ENCODE measurements around the gene SLC2A13. TPM values are rescaled to one million over a fixed set of nuclear protein-coding genes. Genes with fewer than 3 reads are reported as not detected.
"Not testable (repeated sequence)": the region's sequence is repeated elsewhere in the genome, so short reads cannot be mapped to it uniquely, and the experiment has no call there.

Gene SLC2A13
- total RNA-seq, 1 donor from 2014 or later, result 3.9 TPM

DNA sequence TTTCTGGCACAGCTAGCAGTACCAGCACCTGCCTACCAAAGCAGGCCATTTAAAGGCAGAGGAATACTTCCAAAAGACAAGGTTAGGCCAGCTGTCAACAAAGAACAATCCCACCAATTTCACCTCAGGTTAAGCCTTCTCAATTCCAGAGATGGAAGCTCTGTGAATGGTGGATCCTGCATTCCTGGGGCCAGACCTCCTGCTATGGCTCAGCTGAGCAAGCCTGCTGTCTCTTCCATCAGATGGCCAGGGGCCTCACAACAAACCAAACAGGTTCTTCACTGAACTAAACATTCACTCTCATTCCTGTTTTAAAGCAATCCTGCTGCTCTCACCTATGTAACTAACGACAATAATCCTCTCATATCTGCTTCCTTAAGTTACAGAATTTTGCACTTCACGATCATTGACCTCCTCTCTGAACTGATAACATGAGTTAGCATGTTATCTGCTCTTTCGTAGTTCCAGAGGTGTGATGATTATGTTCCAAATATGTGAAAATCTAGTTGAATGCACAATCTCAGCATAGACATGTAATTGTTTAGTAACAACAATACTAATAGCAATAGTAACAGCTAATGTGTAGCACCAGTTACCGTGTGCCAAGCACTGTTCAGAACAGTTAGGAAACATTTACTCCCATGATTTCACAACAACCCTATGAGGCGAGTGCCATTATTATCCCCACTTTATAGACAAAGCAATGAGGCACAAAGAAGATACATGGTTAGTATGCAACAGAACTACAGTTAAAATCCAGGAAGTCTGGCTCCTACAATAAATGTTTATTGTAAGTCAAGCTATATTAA is 73.2 kb downstream of the SLC2A13 start:
- TF ChIP-seq, protein P1, sequence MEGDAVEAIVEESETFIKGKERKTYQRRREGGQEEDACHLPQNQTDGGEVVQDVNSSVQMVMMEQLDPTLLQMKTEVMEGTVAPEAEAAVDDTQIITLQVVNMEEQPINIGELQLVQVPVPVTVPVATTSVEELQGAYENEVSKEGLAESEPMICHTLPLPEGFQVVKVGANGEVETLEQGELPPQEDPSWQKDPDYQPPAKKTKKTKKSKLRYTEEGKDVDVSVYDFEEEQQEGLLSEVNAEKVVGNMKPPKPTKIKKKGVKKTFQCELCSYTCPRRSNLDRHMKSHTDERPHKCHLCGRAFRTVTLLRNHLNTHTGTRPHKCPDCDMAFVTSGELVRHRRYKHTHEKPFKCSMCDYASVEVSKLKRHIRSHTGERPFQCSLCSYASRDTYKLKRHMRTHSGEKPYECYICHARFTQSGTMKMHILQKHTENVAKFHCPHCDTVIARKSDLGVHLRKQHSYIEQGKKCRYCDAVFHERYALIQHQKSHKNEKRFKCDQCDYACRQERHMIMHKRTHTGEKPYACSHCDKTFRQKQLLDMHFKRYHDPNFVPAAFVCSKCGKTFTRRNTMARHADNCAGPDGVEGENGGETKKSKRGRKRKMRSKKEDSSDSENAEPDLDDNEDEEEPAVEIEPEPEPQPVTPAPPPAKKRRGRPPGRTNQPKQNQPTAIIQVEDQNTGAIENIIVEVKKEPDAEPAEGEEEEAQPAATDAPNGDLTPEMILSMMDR (IDR thresholded peaks at IDR 0.05; ENCODE audit: insufficient read depth, low read length, severe bottlenecking), result no peak
- FAIRE-seq (no peak), DNase-seq (ENCODE audit: low read depth) (no peak)
- H3K27me3 ChIP-seq (ENCODE audit: control insufficient read depth, insufficient read depth, low read length), result no peaks in the 10 kb centered on the region
- no peak overlapping the region for H3K4me3 ChIP-seq (ENCODE audit: low read depth, low read length)
- H3K36me3 ChIP-seq (ENCODE audit: control insufficient read depth, insufficient read depth, low read length), result no peaks in the 10 kb centered on the region

DNA sequence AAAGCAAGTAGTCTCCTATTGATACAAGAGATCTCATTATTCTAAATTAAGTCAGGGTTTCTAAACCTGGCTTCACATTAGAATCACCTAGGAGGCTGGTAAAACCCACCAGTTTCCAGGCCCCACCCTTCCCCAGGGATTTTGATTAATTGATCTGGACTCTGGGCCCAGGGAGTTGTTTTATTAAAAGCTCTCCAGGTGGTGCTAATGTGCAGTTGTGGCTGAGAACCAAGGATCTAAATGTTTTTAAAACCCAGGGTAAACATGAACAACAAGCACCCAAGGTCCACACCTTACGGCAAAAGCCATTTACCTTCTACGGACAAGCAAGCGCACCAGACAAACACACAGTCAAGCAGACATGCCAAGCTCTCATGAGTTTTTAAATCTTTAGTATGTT is 73.9 kb downstream of the SLC2A13 start:
- H3K27me3 ChIP-seq (ENCODE audit: control insufficient read depth, insufficient read depth, low read length), result no peaks in the 10 kb centered on the region
- no peaks in the 10 kb centered on the region for H3K36me3 ChIP-seq (ENCODE audit: control insufficient read depth, insufficient read depth, low read length)
- no peak for FAIRE-seq
- no peak overlapping the region for H3K4me3 ChIP-seq (ENCODE audit: low read depth, low read length)
- DNase-seq (ENCODE audit: low read depth), result no peak
- TF ChIP-seq, protein P1 (IDR thresholded peaks at IDR 0.05; ENCODE audit: insufficient read depth, low read length, severe bottlenecking), result no peak

DNA sequence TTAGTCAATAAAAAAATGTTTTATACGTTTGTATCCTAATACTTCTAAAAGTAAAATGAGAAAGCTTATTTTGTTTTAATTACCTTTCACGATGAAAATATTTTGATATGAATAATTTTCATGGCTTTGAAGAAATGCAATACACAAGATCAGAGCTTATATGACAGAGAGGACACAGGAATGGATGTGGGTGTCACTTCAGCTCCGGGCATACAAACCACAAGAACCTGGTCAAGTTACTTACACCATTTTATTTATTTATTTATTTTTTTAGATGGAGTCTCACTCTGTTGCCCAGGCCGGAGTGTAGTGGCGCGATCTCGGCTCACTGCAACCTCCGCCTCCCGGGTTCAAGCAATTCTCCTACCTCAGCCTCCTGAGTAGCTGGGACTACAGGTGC is 74.9 kb downstream of the SLC2A13 start:
- H3K27me3 ChIP-seq (ENCODE audit: control insufficient read depth, insufficient read depth, low read length); H3K36me3 ChIP-seq (ENCODE audit: control insufficient read depth, insufficient read depth, low read length); H3K4me3 ChIP-seq (ENCODE audit: low read depth, low read length); DNase-seq (ENCODE audit: low read depth); FAIRE-seq: not testable (repeated sequence)

DNA sequence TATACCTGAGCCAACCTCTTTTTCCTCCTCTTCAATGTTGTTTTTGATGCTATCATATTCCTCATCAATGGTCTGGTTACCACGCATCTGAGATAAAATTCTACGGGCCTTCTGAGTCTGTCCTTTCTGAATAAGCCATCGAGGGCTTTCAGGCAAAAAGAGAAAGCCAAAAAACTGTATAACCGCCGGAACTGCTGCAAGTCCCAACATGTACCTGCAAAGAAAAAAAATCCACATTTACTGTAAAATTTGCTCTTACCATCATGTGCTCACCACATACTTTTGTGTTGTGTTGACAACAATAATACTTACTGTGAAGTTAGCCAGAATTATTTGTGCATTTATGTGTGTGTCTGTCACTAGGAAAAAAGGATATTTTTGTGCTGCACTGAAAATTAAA is 77.6 kb downstream of the SLC2A13 start:
- DNase-seq (ENCODE audit: low read depth) (peak; percentile 57), FAIRE-seq (no peak)
- Histone ChIP-seq H3K4me3 (ENCODE audit: low read depth, low read length) (no peak overlapping the region), H3K36me3 (ENCODE audit: control insufficient read depth, insufficient read depth, low read length) (no peaks in the 10 kb centered on the region), H3K27me3 (ENCODE audit: control insufficient read depth, insufficient read depth, low read length) (no peaks in the 10 kb centered on the region)
- TF ChIP-seq, protein P1 (IDR thresholded peaks at IDR 0.05; ENCODE audit: insufficient read depth, low read length, severe bottlenecking), result no peak

DNA sequence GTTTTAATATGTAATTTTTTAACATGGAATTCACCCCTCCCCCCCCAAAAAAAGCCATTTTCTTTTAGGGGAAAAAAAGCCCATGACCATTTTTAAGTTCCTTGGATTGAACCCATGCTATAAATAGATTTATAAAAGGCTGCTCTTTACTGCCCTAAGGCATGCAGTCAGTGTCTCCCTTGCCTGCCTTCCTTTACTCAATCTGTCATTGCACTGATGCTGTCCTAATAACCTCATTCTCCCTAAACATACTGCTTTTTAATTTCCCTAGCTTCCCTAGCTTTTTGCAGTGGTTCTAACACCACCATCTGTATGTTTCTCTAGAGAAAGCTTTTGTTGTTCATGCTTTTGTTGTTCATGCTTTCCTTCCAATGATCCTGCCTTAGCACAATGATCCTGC is 83.0 kb downstream of the SLC2A13 start:
- FAIRE-seq, result no peak
- Histone ChIP-seq H3K36me3 (ENCODE audit: control insufficient read depth, insufficient read depth, low read length) (no peaks in the 10 kb centered on the region), H3K4me3 (ENCODE audit: low read depth, low read length) (no peak overlapping the region), H3K27me3 (ENCODE audit: control insufficient read depth, insufficient read depth, low read length) (no peaks in the 10 kb centered on the region)
- DNase-seq (ENCODE audit: low read depth), result no peak
- TF ChIP-seq, protein P1 (IDR thresholded peaks at IDR 0.05; ENCODE audit: insufficient read depth, low read length, severe bottlenecking), result no peak

DNA sequence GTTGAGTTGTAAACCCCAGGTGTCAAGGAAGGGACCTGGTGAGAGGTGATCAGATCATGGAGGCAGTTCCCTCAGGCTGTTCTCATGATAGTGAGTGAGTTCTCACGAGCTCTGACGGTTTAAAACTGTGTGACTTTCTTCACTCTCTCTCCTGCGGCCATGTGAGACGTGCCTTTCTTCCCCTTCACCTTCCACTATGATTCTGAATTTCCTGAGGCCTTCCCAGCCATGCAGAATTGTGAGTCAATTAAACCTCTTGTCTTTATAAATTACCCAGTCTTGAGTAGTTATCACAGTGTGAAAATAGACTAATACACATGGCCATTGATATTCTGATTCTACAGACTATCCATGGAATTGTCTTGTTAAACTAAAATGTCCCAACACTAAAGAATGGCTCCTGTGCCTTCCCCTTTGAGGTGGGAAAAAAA is 85.6 kb downstream of the SLC2A13 start:
- H3K27me3 ChIP-seq (ENCODE audit: control insufficient read depth, insufficient read depth, low read length), result no peaks in the 10 kb centered on the region
- no peak for FAIRE-seq

More for the DNA sequence above, 85.6 kb downstream of the SLC2A13 start:
- TF ChIP-seq, protein P1 (IDR thresholded peaks at IDR 0.05; ENCODE audit: insufficient read depth, low read length, severe bottlenecking), result no peak
- no peak for DNase-seq (ENCODE audit: low read depth)
- no peaks in the 10 kb centered on the region for H3K36me3 ChIP-seq (ENCODE audit: control insufficient read depth, insufficient read depth, low read length)
- H3K4me3 ChIP-seq (ENCODE audit: low read depth, low read length), result no peak overlapping the region
